K562 (cell line): ENCODE measurements around the gene PODN. TPM values are rescaled to one million over a fixed set of nuclear protein-coding genes. Genes with fewer than 3 reads are reported as not detected.

ENCODE experiments used
- ATAC-seq: fragments of 200-7000 bp; cut with Tn5 transposase; 3 replicates; pipeline ENCODE4 v1.9.1; 2020; ENCODE audit warnings: moderate library complexity
- BruUV-seq: library from RNA; stranded (reverse); fragments of 400-500 nt; replicated peaks from 2 replicates; lab custom pipeline; 2021; lab: Mats Ljungman, UMichigan
- CTCF ChIA-PET: fragments of 300-600 bp; formaldehyde crosslinking; extraction: SDS; loops from one replicate; lab custom pipeline; 2021; ENCODE audit warnings: low intra/inter-chr PET ratio; lab: Yijun Ruan, JAX
- POLR2A ChIA-PET: fragments of 300-600, 350-650 bp; sonication (Branson Sonifier 250); formaldehyde crosslinking; extraction: SDS; loops from one replicate; lab custom pipeline; 2021; ENCODE audit warnings: antibody characterized with exemption, inconsistent platforms; lab: Yijun Ruan, JAX
- DNase-seq, 4 experiments: peaks; one replicate each; pipeline versions ENCODE4 v3.0.0 to v3.0.0-alpha.2; 2011 to 2018; ENCODE audit warnings: low spot score in 3 of 4, mixed read lengths in 3 of 4; ENCODE audit errors: extremely low read depth in 1 of 4
- FAIRE-seq: peaks from 2 replicates; lab custom pipeline; 2011; peaks lifted over from hg19 to GRCh38; lab: Jason Lieb, UNC
- H2AFZ ChIP-seq: 2 replicates; pipeline ENCODE4 v1.6.0; 2011; ENCODE audit warnings: low read depth, low read length, control low read depth, inconsistent platforms
- H3K27ac ChIP-seq: fragments of 200-600 bp; 3 replicates; pipeline ENCODE4 v1.8.0; 2011; ENCODE audit warnings: low read depth, mild to moderate bottlenecking, control low read depth, inconsistent platforms, low read length, moderate library complexity, mixed read lengths; ENCODE audit errors: extremely low read depth
- H3K27me3 ChIP-seq, 2 experiments: fragments of 300-600 bp in 1 of 2; 2 replicates in 1 of 2; 3 replicates in 1 of 2; pipeline versions ENCODE4 v1.6.0 to v1.8.0; 2011; ENCODE audit warnings: inconsistent platforms in 2 of 2, low read length in 2 of 2, mild to moderate bottlenecking in 1 of 2, mixed read lengths in 1 of 2, moderate library complexity in 1 of 2; ENCODE audit not compliant: control insufficient read depth in 2 of 2, insufficient read depth in 2 of 2
- H3K36me3 ChIP-seq: fragments of 300-600 bp; 3 replicates; pipeline ENCODE4 v1.8.0; 2011; ENCODE audit warnings: mild to moderate bottlenecking, low read length, inconsistent platforms; ENCODE audit not compliant: control insufficient read depth, insufficient read depth
- H3K4me1 ChIP-seq, 2 experiments: fragments of 200-600 bp in 1 of 2; replicated peaks in 1 of 2; 2 replicates in 1 of 2; 3 replicates in 1 of 2; pipeline versions ENCODE4 v1.5.1 to v1.8.0; 2011; ENCODE audit warnings: inconsistent platforms in 2 of 2, low read length in 2 of 2, mild to moderate bottlenecking in 1 of 2, mixed read lengths in 1 of 2, moderate library complexity in 1 of 2; ENCODE audit not compliant: control insufficient read depth in 2 of 2, insufficient read depth in 2 of 2
- H3K4me2 ChIP-seq: 2 replicates; pipeline ENCODE4 v1.6.1; 2011; ENCODE audit warnings: low read length, control low read depth, inconsistent platforms, mixed read lengths; ENCODE audit not compliant: insufficient read depth
- H3K4me3 ChIP-seq: fragments of 200-600 bp; sonication (generic), shearing (Covaris generic); 2 replicates; pipeline ENCODE4 v1.5.1; 2016; ENCODE audit warnings: control low read depth, inconsistent platforms
- H3K79me2 ChIP-seq: fragments of 200-600 bp; 3 replicates; pipeline ENCODE4 v1.8.0; 2011; ENCODE audit warnings: low read length, inconsistent platforms; ENCODE audit not compliant: control insufficient read depth, insufficient read depth
- H3K9ac ChIP-seq, 2 experiments: 2 replicates each; pipeline versions ENCODE4 v1.6.0 to v1.6.1; 2011; ENCODE audit warnings: low read depth in 2 of 2, low read length in 2 of 2, control low read depth in 1 of 2, inconsistent platforms in 1 of 2, mild to moderate bottlenecking in 1 of 2, mixed read lengths in 1 of 2; ENCODE audit not compliant: insufficient read depth in 1 of 2
- H3K9me1 ChIP-seq: one replicate; pipeline ENCODE4 v1.6.0; 2011; ENCODE audit warnings: inconsistent platforms, mild to moderate bottlenecking, low read length, moderate library complexity; ENCODE audit not compliant: control insufficient read depth, insufficient read depth
- H3K9me3 ChIP-seq: replicated peaks from 2 replicates; pipeline ENCODE4 v1.5.1; 2011; ENCODE audit warnings: low read depth, low read length, inconsistent platforms; ENCODE audit not compliant: control insufficient read depth, insufficient read depth
- H4K20me1 ChIP-seq: replicated peaks from 2 replicates; pipeline ENCODE4 v1.6.1; 2011; ENCODE audit warnings: low read length, inconsistent platforms, mixed read lengths; ENCODE audit not compliant: control insufficient read depth, insufficient read depth
- BCOR ChIP-seq: fragments of 450-650 bp; IDR thresholded peaks from 2 replicates; pipeline ENCODE4 v1.6.1; 2016
- DPF2 ChIP-seq: fragments of 450-650 bp; IDR thresholded peaks from 2 replicates; pipeline ENCODE4 v1.6.1; 2016
- FOXA1 ChIP-seq: fragments of 450-650 bp; IDR thresholded peaks from 2 replicates; pipeline ENCODE4 v1.6.1; 2016; ENCODE audit warnings: mild to moderate bottlenecking, borderline replicate concordance
- GABPB1 ChIP-seq: sonication (generic); formaldehyde crosslinking; IDR thresholded peaks from 2 replicates; pipeline ENCODE4 v1.8.0; 2022; ENCODE audit warnings: mild to moderate bottlenecking, missing genetic modification reagents
- ID3 ChIP-seq, 2 experiments: fragments of 250-450 bp in 1 of 2; fragments of 450-650 bp in 1 of 2; sonication (Bioruptor Pico) in 1 of 2; IDR thresholded peaks; 2 replicates each; pipeline versions ENCODE4 v1.6.1 to v1.8.0; 2016 to 2021; ENCODE audit warnings: mild to moderate bottlenecking in 2 of 2, moderate library complexity in 2 of 2, missing compliant biosample characterization in 1 of 2, missing genetic modification characterization in 1 of 2
- L3MBTL2 ChIP-seq: fragments of 450-650 bp; IDR thresholded peaks from 2 replicates; pipeline ENCODE4 v1.6.1; 2016; ENCODE audit warnings: mild to moderate bottlenecking, moderate library complexity
- NFIC ChIP-seq: fragments of 450-650 bp; IDR thresholded peaks from 2 replicates; pipeline ENCODE4 v1.6.1; 2017; ENCODE audit warnings: mild to moderate bottlenecking, inconsistent platforms
- ZBTB5 ChIP-seq: fragments of 450-650 bp; IDR thresholded peaks from 2 replicates; pipeline ENCODE4 v1.6.1; 2017; ENCODE audit warnings: antibody characterized with exemption
- ZC3H8 ChIP-seq: fragments of 450-650 bp; IDR thresholded peaks from 2 replicates; pipeline ENCODE4 v1.6.1; 2017
- ZNF143 ChIP-seq: sonication (generic); formaldehyde crosslinking; IDR thresholded peaks from 2 replicates; pipeline ENCODE4 v1.9.0; 2022; ENCODE audit warnings: mild to moderate bottlenecking, missing genetic modification reagents
- ZNF232 ChIP-seq: sonication (generic); formaldehyde crosslinking; IDR thresholded peaks from 2 replicates; pipeline ENCODE4 v1.8.0; 2022; ENCODE audit warnings: mild to moderate bottlenecking, missing genetic modification reagents
- ZNF584 ChIP-seq: fragments of 200-800 bp; sonication (Bioruptor generic); IDR thresholded peaks from 2 replicates; pipeline ENCODE4 v1.6.1; 2016; ENCODE audit warnings: low read depth, mild to moderate bottlenecking, missing genetic modification characterization, missing compliant biosample characterization
- ZNF589 ChIP-seq: fragments of 200-800 bp; sonication (Bioruptor generic); IDR thresholded peaks from 2 replicates; pipeline ENCODE4 v1.6.1; 2016; ENCODE audit warnings: low read depth, missing genetic modification characterization, missing compliant biosample characterization
- WGBS: fragments of 100-300 bp; shearing (Covaris generic); methylation state at CpG from one replicate; pipeline ENCODE4 v1.1.6; 2016; ENCODE audit warnings: low coverage, mixed read lengths; ENCODE audit not compliant: insufficient coverage; ENCODE audit errors: missing lambda C conversion rate; 5-methylcytosine and 5-hydroxymethylcytosine counted together
- in situ Hi-C: fragments of 300-500 bp; cut with MboI; formaldehyde crosslinking; loops from 4 replicates; pipeline ENCODE4 v1.15.0; 2018; ENCODE audit warnings: inconsistent platforms, mixed read lengths
- intact Hi-C: fragments of 100-400 bp; cut with micrococcal nuclease; formaldehyde crosslinking; loops from 2 replicates; pipeline ENCODE4 v1.14.2; 2022
- polyA plus RNA-seq, 8 experiments: library from polyadenylated mRNA; depleted of rRNA in 4 of 8; stranded (reverse) in 5 of 8; unstranded in 3 of 8; fragments of >200 nt; fragmentation: Nextera tagmentation in 2 of 8; fragmentation: Illumina TruSeq in 1 of 8; extraction: Ambion mirVana in 2 of 8; extraction: Trizol in 1 of 8; gene quantifications; 2 replicates each; pipeline versions ENCODE4 v1.2.1 to v1.2.3, GENCODE V29; 2011 to 2014; ENCODE audit warnings: inconsistent platforms in 1 of 8, missing spikeins in 1 of 8
- total RNA-seq, 7 experiments: library from RNA; depleted of rRNA in 6 of 7; stranded (reverse); fragments of >200 nt in 6 of 7; fragmentation: Illumina TruSeq in 2 of 7; extraction: Trizol in 2 of 7; gene quantifications; 2 replicates each; pipeline versions ENCODE4 v1.2.1 to v1.2.3, GENCODE V29; 2011 to 2021; ENCODE audit warnings: low replicate concordance in 1 of 7

The PODN gene
- total and polyA plus RNA-seq, 9 of the 15 experiments (the other 6 are each of a cell fraction or from before 2014, with no cell fraction given) = not detected

GRCh38 chr1:53031732-53032131 is 30.3 kb upstream of the PODN start:
- ChIA-PET POLR2A (interaction anchor here (1.1 to 1.4 kb wide), 3 partner anchors 10 to 37 kb away, joined by 3 to 4 read pairs (median 3); no protein-coding TSS in a partner anchor), CTCF (no interaction called here)
- WGBS = 44% methylated on average over 1 of the region's 1 CpG
- Histone ChIP-seq H3K4me1 (peaks cover 0 to 3% of the 10 kb centered on the region in 2 experiments; a peak in 1 of 5 replicates), H3K4me3 (no peak overlapping the region), H3K4me2 (no peak overlapping the region), H3K9me3 (no peaks in the 10 kb centered on the region), H3K27ac (no peak overlapping the region), H3K9me1 (no peaks in the 10 kb centered on the region), H3K9ac (no peak overlapping the region), H4K20me1 (no peaks in the 10 kb centered on the region), H3K27me3 (no peaks in the 10 kb centered on the region), H3K36me3 (peaks cover 13% of the 10 kb centered on the region), H3K79me2 (no peaks in the 10 kb centered on the region), H2AFZ (no peak overlapping the region)
- BruUV-seq = no TSS peak
- intact Hi-C loops = no loop called here
- FAIRE-seq (no peak), ATAC-seq (no peak), DNase-seq (no peak)
- in situ Hi-C loops = no loop called here
- TF ChIP-seq FOXA1 (no peak), ZC3H8 (no peak), L3MBTL2 (no peak), ZNF143 (CRISPR knock-in tag) (no peak), BCOR (no peak), ID3 (CRISPR knock-in tag; IDR thresholded peaks at IDR 0.05) (no peak), ID3 (tag; IDR thresholded peaks at IDR 0.05) (no peak), ZBTB5 (no peak), NFIC (no peak), DPF2 (no peak), ZNF584 (CRISPR knock-in tag) (no peak), GABPB1 (CRISPR knock-in tag) (no peak), ZNF589 (CRISPR knock-in tag) (no peak), ZNF232 (CRISPR knock-in tag) (no peak)
